AG04450 (cell line): Measurements from ENCODE around the gene PSMG4. TPM values are rescaled to one million over a fixed set of nuclear protein-coding genes. Genes with fewer than 3 reads are reported as not detected.

Experiments used
- CTCF ChIA-PET: fragments of 300-600, 350-600 bp; formaldehyde crosslinking; extraction: SDS; loops from one replicate; lab custom pipeline; 2022; ENCODE audit warnings: antibody characterized with exemption, inconsistent platforms; lab: Charles Lee
- POLR2A ChIA-PET: fragments of 350-600 bp; formaldehyde crosslinking; extraction: SDS; loops from one replicate; lab custom pipeline; 2021; ENCODE audit warnings: antibody characterized with exemption, inconsistent platforms; lab: Yijun Ruan, JAX
- DNase-seq: peaks from one replicate; pipeline ENCODE4 v3.0.0-alpha.2; 2011; ENCODE audit warnings: low read depth, low spot score
- H3K27ac ChIP-seq: one replicate; pipeline ENCODE4 v1.5.1; 2012; ENCODE audit warnings: low read depth, low read length, control low read depth
- H3K27me3 ChIP-seq: one replicate; pipeline ENCODE4 v1.6.0; 2012; ENCODE audit warnings: low read length; ENCODE audit not compliant: control insufficient read depth, insufficient read depth
- H3K4me3 ChIP-seq: 2 replicates; pipeline ENCODE4 v1.5.1; 2011; ENCODE audit warnings: mild to moderate bottlenecking, low read depth, low read length, control low read depth
- H3K9me3 ChIP-seq: 2 replicates; pipeline ENCODE4 v1.5.1; 2012; ENCODE audit warnings: low read length; ENCODE audit not compliant: control insufficient read depth, insufficient read depth
- CTCF ChIP-seq: IDR thresholded peaks from 2 replicates; pipeline ENCODE4 v1.5.1; 2011; ENCODE audit warnings: low read depth, low read length, control low read depth, inconsistent platforms
- polyA plus RNA-seq: library from polyadenylated mRNA; depleted of rRNA; stranded (reverse); fragments of >200 nt; gene quantifications from 2 replicates; pipeline ENCODE4 v1.2.3, GENCODE V29; 2011

PSMG4 gene
- polyA plus RNA-seq, 1 experiment: 15.8 TPM

- CTCF ChIA-PET: interaction anchor here (0.5 to 3.6 kb wide), 3 partner anchors 10 to 718 kb away, joined by 3 to 19 read pairs (median 3); no protein-coding TSS in a partner anchor
Measured at GRCh38 chr6:3260772-3261517, 2.2 kb downstream of the PSMG4 start.

GRCh38 chr6:3261518-3261820, 2.7 kb downstream of the PSMG4 start:
- no peak for DNase-seq
- Histone ChIP-seq H3K27me3 (peaks cover 4% of the 10 kb centered on the region), H3K4me3 (no peak overlapping the region), H3K27ac (no peak overlapping the region), H3K9me3 (no peaks in the 10 kb centered on the region)
- ChIA-PET CTCF (interaction anchor here (3.6 kb wide), 1 partner anchor 11 kb away, joined by 19 read pairs; no protein-coding TSS in a partner anchor), POLR2A (no interaction called here)
- TF ChIP-seq CTCF: no peak

More at GRCh38 chr6:3260772-3261517, 2.2 kb downstream of the PSMG4 start:
- POLR2A ChIA-PET: interaction anchor here (0.7 to 0.8 kb wide), 2 partner anchors 143 to 473 kb away, joined by 3 to 9 read pairs; partner anchors contain the start of gene BPHL
- TF ChIP-seq CTCF: no peak
- Histone ChIP-seq H3K27ac (no peak overlapping the region), H3K4me3 (no peak overlapping the region; the same call in 1 of the 2 replicates), H3K9me3 (no peaks in the 10 kb centered on the region), H3K27me3 (peaks cover 9% of the 10 kb centered on the region)
- DNase-seq: no peak

- H3K27me3 ChIP-seq: peaks cover 3% of the 10 kb centered on the region
- ChIA-PET POLR2A (interaction anchor here (1.3 kb wide), 1 partner anchor 104 kb away, joined by 3 read pairs; the partner anchor contains the start of gene TUBB2A), CTCF (interaction anchor here (3.6 kb wide), 1 partner anchor 11 kb away, joined by 19 read pairs; no protein-coding TSS in a partner anchor)
- DNase-seq: no peak
- H3K27ac ChIP-seq: no peak overlapping the region
- no peak for TF ChIP-seq CTCF
- H3K9me3 ChIP-seq: no peaks in the 10 kb centered on the region
- no peak overlapping the region for H3K4me3 ChIP-seq
Measured at GRCh38 chr6:3261921-3262320, 3.2 kb downstream of the PSMG4 start.

GRCh38 chr6:3263096-3263495, 4.3 kb downstream of the PSMG4 start:
- ChIA-PET CTCF (no interaction called here), POLR2A (interaction anchor here (1.3 kb wide), 1 partner anchor 106 kb away, joined by 3 read pairs; the partner anchor contains the start of gene TUBB2A)
- Histone ChIP-seq H3K27me3 (no peaks in the 10 kb centered on the region), H3K4me3 (no peak overlapping the region), H3K9me3 (no peaks in the 10 kb centered on the region), H3K27ac (no peak overlapping the region)
- TF ChIP-seq CTCF: no peak
- no peak for DNase-seq

GRCh38 chr6:3264356-3264755, 5.6 kb downstream of the PSMG4 start:
- H3K9me3 ChIP-seq: no peaks in the 10 kb centered on the region
- ChIA-PET POLR2A (no interaction called here), CTCF (no interaction called here)
- H3K27me3 ChIP-seq: no peaks in the 10 kb centered on the region
- H3K4me3 ChIP-seq: no peak overlapping the region
- no peak for DNase-seq
- no peak for TF ChIP-seq CTCF
- no peak overlapping the region for H3K27ac ChIP-seq
